HG03354 (cell line): ENCODE results near the gene INPP5K.
"Not testable (repeated sequence)": the region's sequence is repeated elsewhere in the genome, so short reads cannot be mapped to it uniquely, and the experiment has no call there.

Experiments
- ATAC-seq: cut with Tn5 transposase; IDR thresholded peaks from one replicate; pipeline ENCODE4 v1.9.1; 2021; ENCODE audit warnings: mild to moderate bottlenecking; ENCODE audit not compliant: unreplicated experiment, poor library complexity, severe bottlenecking

Gene INPP5K

GRCh38 chr17:1470755-1471462, 45.5 kb downstream of the INPP5K start:
- ATAC-seq, result no peak

- no peak for ATAC-seq
Observed at GRCh38 chr17:1470071-1470754, 46.2 kb downstream of the INPP5K start.

GRCh38 chr17:1469231-1469852, 47.1 kb downstream of the INPP5K start:
- no peak for ATAC-seq

- no peak for ATAC-seq
Observed at GRCh38 chr17:1467898-1468492, 48.4 kb downstream of the INPP5K start.

- no peak for ATAC-seq
Observed at GRCh38 chr17:1467258-1467657, 49.2 kb downstream of the INPP5K start.

- no peak for ATAC-seq
Observed at GRCh38 chr17:1464186-1464585, 52.2 kb downstream of the INPP5K start.

GRCh38 chr17:1462164-1463112, 54.0 kb downstream of the INPP5K start:
- ATAC-seq, result no peak

GRCh38 chr17:1461198-1461944, 55.0 kb downstream of the INPP5K start:
- no peak for ATAC-seq

GRCh38 chr17:1460233-1460632, 56.2 kb downstream of the INPP5K start:
- no peak for ATAC-seq

GRCh38 chr17:1455797-1456599, 60.4 kb downstream of the INPP5K start, which contains the start of gene CRK:
Gene CRK, minus strand, starts transcription at chr17:1456232. Its CDS starts 115 bp downstream, at chr17:1456117.
- peak; percentile 74 for ATAC-seq

GRCh38 chr17:1455291-1455796, 61.1 kb downstream of the INPP5K start:
- ATAC-seq, result peak; percentile 39

GRCh38 chr17:1454541-1454940, 61.9 kb downstream of the INPP5K start:
- no peak for ATAC-seq

- not testable (repeated sequence) for ATAC-seq
Observed at GRCh38 chr17:1453694-1454093, 62.7 kb downstream of the INPP5K start.

GRCh38 chr17:1452836-1453235, 63.6 kb downstream of the INPP5K start:
- no peak for ATAC-seq

- ATAC-seq, result not testable (repeated sequence)
Observed at GRCh38 chr17:1450261-1450660, 66.2 kb downstream of the INPP5K start.

- no peak for ATAC-seq
Observed at GRCh38 chr17:1449412-1449967, 66.9 kb downstream of the INPP5K start.

- ATAC-seq, result no peak
Observed at GRCh38 chr17:1447052-1447451, 69.4 kb downstream of the INPP5K start.
